HG03045 (cell line): Measurements from ENCODE around the gene LYRM7.
"Not testable (repeated sequence)": the region's sequence is repeated elsewhere in the genome, so short reads cannot be mapped to it uniquely, and the experiment has no call there.

Experiments used
- ATAC-seq: cut with Tn5 transposase; IDR thresholded peaks from one replicate; pipeline ENCODE4 v1.9.1; 2021; ENCODE audit warnings: mild to moderate bottlenecking, moderate library complexity; ENCODE audit not compliant: unreplicated experiment

The LYRM7 gene

DNA sequence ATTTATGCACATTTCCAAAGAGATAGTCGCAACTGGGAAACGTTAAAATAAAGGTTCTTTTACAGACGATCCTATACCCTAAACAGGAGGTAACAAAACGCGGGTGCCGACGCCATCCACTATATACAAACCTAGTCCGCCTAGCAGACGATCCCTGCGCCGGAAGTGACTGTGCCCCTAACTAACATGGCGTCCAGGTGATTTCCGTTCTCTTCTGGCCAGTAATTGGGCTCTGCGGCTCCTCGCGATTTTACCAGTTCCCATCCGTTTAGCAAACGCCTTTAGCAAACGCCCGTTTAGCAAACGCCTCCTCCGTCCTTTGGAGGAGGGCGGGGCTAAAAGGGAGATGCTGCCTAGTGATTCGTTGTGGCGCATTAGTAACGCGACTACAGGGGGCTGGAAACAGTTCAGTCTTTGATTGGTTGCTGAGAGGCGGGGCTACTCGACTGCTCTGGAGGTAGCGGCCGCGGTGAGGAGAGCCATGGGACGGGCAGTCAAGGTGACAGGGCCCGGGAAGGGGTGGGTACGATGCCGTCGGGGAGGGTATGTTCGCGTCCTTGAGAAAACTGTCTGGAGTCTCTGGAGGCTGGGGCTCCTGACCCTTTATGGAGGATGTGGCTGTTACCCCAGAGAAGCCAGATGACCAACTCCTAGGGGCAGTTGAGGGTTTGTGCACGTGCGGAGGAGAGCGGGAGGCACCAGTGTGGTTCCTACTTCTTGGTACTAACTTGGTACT lies at the start of gene LYRM7:
Gene LYRM7, plus strand, starts transcription at position 405 of the 736 bp plus-strand sequence. Its CDS starts 77 bp downstream, at position 482.
- peak; percentile 98 for ATAC-seq

DNA sequence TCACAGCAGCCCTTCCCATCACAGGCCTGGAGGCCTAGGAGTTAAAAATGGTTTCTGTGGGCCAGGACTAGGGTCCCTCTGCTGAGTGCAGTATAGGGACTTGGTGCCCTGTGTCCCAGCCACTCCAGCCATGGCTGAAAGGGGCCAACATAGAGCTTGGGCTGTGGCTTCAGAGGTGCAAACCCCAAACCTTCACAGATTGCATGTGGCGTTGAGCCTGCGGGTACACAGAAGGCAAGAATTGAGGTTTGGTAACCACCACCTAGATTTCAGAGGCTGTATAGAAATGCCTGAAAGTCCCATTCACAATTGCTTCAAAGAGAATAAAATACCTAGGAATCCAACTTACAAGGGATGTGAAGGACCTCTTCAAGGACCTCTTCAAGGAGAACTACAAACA lies 43.5 kb upstream of the LYRM7 start:
- not testable (repeated sequence) for ATAC-seq

DNA sequence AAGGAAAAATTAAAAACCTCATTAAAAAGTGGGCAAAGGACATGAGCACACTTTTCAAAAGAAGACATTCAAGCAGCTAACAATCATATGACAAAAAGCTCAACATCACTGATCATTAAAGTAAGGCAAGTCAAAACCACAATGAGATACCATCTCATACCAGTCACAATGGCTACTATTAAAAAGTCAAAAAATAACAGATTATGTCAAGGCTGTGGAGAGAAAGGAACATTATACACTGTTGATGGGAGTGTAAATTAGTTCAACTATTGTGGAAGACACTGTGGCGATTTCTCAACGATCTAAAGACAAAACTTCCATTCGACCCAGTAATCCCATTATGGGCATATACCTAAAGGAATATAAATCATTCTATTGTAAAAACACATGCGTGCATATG lies 41.4 kb upstream of the LYRM7 start:
- no peak for ATAC-seq

DNA sequence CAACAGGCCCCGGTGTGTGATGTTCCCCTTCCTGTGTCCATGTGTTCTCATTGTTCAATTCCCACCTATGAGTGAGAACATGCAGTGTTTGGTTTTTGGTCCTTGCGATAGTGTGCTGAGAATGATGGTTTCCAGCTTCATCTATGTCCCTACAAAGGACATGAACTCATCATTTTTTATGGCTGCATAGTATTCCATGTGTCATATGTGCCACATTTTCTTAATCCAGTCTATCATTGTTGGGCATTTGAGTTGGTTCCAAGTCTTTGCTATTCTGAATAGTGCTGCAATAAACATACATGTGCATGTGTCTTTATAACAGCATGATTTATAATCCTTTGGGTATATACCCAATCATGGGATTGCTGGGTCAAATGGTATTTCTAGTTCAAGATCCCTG lies 37.7 kb upstream of the LYRM7 start:
- ATAC-seq = not testable (repeated sequence)

DNA sequence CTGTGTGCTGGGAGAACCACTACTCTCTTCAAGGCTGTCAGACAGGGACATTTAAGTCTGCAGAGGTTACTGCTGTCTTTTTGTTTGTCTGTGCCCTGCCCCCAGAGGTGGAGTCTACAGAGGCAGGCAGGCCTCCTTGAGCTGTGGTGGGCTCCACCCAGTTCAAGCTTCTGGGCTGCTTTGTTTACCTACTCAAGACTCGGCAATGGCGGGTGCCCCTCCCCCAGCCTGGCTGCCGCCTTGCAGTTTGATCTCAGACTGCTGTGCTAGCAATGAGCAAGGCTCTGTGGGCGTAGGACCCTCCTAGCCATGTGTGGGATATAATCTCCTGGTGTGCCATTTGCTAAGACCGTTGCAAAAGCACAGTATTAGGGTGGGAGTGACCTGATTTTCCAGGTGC lies 32.3 kb upstream of the LYRM7 start:
- ATAC-seq = not testable (repeated sequence)

DNA sequence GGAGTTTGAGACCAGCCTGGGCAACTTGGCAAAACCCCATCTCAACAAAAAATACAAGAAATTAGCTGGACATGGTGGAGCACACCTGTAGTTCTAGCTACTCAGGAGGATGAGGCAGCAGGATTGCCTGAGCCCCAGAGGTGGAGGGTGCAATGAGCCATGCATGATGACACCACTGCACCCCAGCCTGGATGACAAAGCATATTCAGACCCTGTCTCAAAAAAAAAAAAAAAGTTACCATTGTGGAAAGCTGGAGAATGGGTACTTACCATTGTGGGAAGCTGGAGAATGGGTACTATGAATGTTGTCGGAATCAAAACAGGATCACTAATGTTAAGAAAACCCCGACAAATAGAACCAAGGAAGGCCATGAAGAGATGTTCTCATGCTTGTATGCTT lies 31.4 kb upstream of the LYRM7 start:
- ATAC-seq = no peak

DNA sequence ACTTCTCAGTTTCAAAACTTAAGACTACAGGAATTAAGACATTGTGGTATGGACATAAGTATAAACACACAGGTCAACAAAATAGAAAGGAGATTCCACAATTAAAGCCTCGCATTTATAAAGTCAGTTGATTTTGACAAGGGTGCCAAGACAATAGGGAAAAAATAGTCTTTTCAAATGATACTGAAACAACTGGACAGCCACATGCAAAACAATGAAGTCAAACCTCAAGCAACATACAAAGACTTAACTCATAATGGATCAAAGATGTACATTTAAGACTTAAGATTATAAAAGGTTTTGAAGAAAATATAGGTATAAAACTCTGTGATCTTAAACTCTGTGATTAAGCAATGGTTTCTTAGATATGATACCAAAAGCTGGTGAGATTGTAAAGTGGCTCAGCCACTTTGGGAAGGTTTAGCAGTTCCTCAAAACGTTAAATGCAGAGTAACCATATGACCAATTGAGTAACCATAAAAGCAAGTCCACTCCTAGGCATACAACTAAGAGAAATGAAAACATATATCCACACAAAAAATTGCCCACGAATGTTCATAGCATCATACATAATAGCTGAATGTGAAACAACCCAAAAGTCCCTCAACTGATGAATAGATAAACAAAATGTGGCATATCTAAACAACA lies 27.6 kb upstream of the LYRM7 start:
- ATAC-seq = no peak

DNA sequence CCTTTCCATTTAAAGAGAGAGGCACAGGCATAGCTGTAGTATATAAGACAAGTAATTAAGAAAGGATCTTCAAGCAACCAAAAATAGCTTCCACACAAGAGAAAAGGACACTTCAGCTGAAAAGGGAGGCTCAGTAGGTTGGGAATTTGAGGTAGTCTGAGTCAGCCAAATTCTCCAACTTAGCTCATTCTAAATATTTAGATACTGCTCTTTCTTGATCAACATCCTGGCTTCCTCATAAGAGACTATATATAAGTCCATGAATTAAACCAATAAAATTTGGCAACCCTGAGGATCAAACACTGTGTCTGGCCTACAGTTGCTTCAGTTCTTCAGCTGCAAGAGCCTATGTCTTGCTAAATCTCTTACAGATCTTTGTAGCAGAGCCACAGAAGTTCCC lies 23.5 kb upstream of the LYRM7 start:
- no peak for ATAC-seq

DNA sequence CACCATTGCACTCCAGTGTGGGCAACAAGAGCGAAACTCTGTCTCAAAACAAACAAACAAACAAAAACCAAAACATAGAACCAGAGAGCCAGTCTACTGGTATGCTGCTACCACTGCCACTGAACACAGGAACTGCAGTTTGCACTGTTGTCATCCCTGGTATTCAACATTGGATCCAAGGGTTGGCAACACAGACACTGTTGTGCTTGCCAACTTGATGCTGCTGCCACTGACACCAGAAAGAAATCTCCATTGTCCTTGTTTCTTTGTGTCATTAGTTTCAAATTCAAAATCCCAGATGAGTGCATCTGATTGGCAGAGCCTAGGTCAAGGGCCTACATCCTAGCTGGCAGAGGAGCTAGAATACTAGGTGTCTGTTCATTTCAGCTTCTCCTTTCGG lies 21.9 kb upstream of the LYRM7 start:
- no peak for ATAC-seq

DNA sequence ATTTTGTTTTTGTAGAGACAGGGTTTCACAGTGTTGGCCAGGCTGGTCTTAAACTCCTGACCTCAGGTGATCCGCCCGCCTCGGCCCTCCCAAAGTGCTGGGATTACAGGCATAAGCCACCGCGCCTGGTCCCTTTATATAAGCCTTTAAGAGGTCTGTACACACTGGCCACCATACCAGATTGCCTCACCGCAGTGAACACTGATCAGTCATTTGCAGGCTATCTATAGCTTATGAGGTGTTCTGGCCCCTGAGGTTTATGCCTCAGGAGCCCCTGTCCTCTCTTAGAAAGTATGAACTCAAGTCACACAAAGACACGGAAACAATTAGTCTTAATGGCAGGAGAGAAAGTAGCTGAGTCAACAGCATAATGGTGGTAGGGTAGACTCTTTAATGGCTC lies 20.3 kb upstream of the LYRM7 start:
- no peak for ATAC-seq

DNA sequence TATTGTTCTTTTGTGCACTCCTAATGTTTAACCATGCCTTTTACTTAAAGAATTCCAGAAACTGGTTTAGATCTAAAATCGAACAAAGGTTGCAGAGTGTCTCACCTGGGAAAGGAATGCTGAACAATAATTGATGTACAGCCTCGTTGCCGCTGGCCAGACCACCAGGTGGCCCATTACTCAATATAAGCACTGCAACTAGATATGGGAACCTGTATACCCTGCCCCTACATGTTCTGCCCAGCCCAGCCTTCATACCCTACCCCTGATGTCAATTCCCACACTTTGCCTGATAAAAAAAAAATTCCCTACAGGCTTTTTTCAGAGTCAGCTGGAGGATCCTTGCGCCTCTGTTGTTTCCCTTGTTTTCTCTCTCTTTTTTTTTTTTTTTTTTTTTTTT lies 19.5 kb upstream of the LYRM7 start:
- no peak for ATAC-seq

DNA sequence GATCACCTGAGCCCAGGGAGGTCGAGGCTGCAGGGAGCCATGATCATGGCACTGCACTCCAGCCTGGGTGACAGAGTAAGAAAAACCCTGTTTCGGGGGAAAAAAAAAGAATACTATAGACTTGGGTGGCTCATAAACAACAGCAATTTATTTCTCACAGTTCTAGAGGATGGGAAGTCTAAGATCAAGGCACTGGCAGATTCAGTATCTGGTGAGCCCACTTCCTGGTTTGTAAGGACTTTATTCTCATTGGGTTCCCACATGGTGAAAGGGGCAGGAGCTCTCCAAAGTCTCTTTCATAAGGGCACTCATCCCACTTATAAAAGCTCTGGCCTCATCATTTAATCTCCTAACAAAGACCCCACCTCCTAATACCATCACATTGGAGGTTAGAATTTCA lies 14.4 kb upstream of the LYRM7 start:
- no peak for ATAC-seq

DNA sequence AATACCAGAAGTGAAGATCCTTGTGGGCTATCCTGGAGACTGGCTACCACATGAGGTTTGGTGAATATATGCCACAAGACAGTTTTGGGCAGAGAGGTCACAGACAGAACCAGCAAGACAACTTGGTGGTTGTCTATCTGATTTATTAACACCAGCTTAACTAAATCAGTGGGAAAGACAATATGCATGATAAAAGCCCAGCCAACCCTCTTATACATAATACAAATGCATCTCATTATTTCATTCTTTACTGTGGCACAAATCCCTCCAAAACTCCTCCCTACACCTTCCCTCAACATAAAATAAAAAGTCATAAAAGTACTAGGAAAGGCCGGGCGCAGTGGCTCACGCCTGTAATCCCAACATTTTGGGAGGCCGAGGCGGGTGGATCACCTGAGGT lies 13.8 kb upstream of the LYRM7 start:
- ATAC-seq = no peak

DNA sequence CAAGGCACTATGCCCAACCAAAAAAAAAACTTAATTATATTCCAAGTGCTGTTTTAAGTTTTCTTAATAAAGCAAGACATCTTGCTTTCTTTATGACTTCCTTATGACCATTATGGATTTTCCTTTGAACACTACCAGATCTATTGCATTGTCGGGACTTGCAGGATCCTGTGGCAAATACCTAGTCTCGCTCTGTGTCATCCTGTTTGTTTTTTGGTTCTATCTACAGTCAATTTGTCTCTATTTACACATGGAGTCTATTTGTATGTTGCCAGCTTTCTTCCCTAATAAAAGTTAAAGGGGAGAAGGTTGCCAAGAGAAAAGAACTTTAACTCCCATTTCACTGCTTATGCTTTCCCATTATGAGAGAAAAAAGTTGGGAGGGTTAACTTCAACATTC lies 10.6 kb upstream of the LYRM7 start:
- no peak for ATAC-seq

DNA sequence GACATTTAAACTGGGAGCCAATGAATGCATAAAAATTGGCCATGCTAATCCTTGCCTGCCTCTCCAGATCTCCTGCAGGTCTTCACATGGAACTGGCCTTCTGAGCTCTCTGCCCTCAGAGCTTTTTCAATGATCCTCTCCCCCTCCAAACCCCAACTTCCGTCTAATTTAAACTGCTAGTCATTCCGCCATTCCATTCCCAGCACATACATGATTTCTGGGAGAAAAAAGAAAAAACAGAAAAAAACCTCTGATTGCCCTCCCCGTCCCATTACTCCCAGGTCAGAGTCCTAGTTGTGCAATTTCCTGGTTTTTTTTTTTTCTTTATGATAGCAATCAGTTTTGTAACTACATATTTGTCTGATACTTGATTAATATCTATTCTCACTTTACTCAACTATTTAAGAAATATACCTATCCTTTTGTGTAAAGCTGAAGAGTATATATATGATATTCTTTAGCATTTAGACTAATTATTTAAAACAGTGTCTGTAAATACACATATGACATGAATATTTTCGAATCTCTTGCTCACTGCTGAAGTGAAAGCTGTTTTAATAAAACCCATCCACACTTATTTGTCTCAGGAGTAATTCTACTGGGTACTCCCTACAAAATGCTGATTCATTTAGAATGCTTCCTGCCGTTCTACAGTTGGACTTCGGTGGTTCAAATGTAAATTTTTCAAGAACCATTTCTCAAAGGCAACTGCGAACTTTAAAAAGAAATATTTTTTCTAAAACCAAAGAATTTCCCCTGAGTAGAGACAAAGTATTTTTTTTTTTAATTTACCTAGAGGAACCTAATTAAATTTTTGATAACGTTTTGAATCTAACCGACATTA lies 7.2 kb upstream of the LYRM7 start:
- no peak for ATAC-seq

DNA sequence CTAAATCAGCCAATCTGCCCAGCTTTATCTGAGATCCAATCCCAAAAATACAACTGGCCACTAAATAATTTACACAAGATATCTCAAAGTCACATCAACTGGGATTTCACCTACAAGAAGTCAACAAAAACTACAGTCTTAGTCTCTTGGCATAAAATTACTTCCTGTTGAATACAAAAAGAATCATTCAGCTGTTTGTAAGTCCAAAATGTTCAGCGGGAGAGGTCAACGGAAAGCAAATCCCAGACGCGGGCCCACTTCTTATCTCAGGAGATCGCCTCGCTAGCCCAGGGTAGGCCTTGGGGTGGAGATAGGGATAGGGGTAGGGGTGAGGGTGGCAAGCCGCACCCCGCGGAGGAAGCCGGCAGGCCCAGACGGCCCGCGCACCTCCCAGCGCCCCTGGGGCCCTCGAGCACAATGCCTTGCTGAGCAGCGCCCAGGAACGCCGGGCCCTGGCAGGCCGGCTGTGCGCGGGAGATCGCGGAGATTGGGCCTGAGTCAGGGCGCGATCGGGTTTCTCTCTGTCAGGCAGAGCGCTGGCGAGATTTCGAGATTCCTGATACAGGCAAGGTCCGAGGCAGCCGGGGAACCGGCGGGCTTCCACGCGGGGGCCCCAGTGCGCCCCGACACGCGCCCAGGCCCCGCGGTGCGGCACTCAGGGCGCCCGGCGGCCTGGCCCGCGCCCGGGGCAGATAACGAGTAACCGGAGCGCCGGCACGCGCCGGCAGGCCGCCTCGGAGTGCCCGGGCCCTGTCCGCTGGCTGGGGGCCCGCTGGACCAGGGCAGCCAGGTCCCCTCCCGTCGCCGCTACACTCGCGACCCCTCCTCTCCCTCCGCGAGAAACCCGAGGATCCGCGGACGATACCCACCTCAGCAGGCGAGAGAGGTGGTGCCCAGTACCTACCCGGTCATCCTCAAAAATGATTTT lies 6.3 kb upstream of the LYRM7 start:
- peak; percentile 79 for ATAC-seq

DNA sequence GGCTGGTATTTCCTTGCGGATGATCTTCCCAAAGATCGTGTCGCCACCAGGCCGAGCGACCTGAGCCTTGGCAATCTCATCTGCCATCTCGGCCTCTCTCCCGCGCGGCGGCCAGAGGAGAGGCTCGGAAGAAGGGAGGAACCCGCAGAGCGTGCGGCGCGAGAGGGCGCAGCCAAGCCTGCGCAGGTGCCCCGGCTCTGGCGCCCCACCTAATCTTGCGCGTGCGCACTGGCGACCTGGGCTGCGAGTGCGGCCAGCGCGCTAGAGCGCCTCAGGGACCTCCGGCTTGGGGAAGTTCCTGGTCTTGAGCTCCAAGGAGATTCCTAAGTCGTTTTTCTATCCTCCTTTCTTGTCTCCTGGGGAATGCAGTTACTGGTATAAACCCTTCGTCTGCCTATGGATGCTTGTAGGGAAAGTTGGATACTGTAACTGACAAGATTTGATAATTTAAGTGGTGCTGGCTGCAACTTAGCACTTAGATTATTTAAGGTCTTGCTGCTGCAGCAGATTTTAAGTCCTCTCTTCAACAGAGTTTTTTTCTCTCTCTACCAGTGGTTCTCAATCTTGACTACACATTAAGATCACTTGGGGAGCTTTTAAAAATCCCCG lies 5.5 kb upstream of the LYRM7 start, which contains the start of gene HINT1:
Gene HINT1, minus strand, starts transcription at position 138 of the 609 bp plus-strand sequence. Its CDS starts 51 bp downstream, at position 87.
- peak; percentile 83 for ATAC-seq

DNA sequence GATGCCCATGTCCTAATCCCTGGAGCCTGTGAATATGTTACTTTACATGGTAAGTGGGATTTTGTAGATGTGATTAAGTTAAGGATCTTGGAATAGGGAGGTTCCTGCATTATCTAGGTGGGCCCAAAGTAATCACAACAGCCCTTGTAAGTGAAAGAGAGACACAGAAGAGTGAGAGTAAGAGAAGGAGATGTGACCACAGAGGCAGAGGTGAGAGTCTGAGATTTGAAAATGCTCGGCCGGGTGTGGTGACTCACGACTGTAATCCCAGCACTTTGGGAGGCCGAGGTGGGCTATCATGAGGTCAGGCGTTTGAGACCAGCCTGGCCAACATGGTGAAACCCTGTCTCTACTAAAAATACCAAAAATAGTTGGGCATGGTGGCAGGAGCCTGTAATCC lies 3.1 kb upstream of the LYRM7 start:
- no peak for ATAC-seq

DNA sequence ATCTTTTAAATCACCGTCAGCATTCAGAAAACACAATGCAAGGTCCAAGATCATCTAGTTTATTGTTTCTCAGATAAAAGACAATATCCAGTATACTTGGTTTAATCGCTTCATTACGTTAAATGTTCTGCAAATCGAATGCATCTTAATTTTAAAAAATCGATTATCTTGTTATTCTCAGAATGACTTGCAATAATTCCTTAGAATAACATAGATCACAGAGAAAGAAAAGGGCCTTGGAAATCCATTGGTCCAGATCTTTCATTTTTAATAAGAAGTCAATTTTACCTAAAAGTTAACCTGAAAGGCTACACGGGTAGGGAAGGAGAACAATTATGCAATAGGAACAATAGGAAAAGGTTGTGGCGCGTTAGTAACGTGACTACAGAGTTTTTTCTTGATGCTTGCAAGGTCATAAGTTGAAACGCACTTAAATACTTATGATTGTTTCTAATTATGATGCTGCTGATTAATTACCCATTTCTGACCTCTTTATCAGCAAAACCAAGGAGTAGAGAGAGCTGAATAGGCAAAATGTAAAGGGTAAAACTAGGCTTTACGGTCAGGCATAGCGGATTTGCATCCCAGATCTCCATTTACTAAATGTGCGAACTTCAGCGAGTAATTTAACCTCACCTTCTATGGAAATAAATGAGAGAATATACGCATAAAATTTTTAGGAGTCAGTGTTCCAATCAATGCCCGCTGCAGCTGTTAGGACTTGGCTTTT lies 769 bp upstream of the LYRM7 start:
- no peak for ATAC-seq
